GM12865 (cell line): ENCODE measurements around the gene SHOC1.
"Not testable (repeated sequence)": the region's sequence is repeated elsewhere in the genome, so short reads cannot be mapped to it uniquely, and the experiment has no call there.

Experiments
- DNase-seq: peaks from one replicate; pipeline ENCODE4 v3.0.0; 2010; ENCODE audit warnings: low read depth
- H3K4me3 ChIP-seq: 2 replicates; pipeline ENCODE4 v1.5.1; 2011; ENCODE audit warnings: mild to moderate bottlenecking, low read depth, low read length, control low read depth
- TF ChIP-seq, protein P1 (sequence below): IDR thresholded peaks from 2 replicates; pipeline ENCODE4 v1.5.1; 2011; ENCODE audit warnings: low read length, control low read depth, low read depth, inconsistent platforms; ENCODE audit not compliant: insufficient read depth; ENCODE audit errors: missing control alignments

Gene SHOC1

DNA sequence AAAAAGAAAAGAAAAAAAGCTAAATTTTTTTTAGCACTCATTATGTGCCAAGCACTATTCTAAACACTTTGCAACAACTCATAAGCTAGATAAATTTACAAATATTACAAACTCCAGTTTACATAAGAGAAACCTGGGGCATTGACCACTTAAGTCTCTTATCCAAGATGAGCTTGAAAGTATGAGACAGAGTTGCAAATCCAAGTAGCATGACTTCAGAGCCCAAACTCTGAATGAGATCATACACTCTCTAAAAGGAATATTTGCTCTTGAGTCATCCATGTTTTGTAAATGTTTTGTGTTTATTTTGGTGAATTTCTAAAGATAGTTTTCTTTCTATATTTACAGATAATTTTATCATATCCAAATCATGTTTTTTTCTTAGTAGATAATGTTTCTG lies 4.0 kb upstream of the SHOC1 start:
- no peak for DNase-seq

DNA sequence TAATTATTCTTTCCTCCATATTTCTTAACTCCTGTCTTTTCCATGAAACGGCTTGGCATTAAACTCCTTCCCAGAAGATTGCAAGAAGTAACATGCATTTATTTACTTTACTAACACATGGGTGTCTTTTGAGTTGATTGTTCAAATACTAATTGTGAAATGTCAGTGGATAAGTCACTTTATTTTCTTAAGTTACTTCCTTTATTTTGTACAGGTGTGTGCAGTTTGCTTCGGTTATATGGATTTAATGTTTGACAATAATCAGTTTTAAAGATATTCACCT lies 761 bp upstream of the SHOC1 start:
- H3K4me3 ChIP-seq, result no peak overlapping the region
- DNase-seq, result no peak
- TF ChIP-seq, protein P1, sequence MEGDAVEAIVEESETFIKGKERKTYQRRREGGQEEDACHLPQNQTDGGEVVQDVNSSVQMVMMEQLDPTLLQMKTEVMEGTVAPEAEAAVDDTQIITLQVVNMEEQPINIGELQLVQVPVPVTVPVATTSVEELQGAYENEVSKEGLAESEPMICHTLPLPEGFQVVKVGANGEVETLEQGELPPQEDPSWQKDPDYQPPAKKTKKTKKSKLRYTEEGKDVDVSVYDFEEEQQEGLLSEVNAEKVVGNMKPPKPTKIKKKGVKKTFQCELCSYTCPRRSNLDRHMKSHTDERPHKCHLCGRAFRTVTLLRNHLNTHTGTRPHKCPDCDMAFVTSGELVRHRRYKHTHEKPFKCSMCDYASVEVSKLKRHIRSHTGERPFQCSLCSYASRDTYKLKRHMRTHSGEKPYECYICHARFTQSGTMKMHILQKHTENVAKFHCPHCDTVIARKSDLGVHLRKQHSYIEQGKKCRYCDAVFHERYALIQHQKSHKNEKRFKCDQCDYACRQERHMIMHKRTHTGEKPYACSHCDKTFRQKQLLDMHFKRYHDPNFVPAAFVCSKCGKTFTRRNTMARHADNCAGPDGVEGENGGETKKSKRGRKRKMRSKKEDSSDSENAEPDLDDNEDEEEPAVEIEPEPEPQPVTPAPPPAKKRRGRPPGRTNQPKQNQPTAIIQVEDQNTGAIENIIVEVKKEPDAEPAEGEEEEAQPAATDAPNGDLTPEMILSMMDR, result no peak

More for the DNA sequence above, 4.0 kb upstream of the SHOC1 start:
- no peak overlapping the region for H3K4me3 ChIP-seq
- TF ChIP-seq, protein P1, result no peak

DNA sequence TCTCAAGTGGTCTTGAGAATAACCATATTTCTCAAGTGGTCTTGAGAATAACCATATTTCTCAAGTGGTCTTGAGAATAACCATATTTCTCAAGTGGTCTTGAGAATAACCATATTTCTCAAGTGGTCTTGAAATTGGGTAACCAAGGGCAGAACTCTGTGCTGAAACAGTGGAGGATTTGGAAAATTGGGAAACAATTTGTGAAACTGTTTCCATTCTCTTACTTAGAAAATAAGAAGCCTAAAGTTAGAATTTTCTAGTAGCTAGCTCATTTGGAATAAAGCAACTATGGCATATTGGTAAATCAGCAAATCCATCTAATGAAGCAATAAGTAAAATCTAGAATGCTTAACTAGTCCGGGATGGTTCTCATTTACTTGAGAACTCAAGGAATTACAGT lies 2.9 kb downstream of the SHOC1 start:
- not testable (repeated sequence) for H3K4me3 ChIP-seq

GRCh38 chr9:111789881-111790280 lies 4.9 kb downstream of the SHOC1 start:
- TF ChIP-seq, protein P1, result no peak
- DNase-seq, result no peak
- no peak overlapping the region for H3K4me3 ChIP-seq

More for the DNA sequence above, 2.9 kb downstream of the SHOC1 start:
- DNase-seq, result not testable (repeated sequence)

GRCh38 chr9:111783857-111784256 lies 10.9 kb downstream of the SHOC1 start:
- no peak for DNase-seq
- H3K4me3 ChIP-seq, result no peak overlapping the region
- TF ChIP-seq, protein P1, result no peak

DNA sequence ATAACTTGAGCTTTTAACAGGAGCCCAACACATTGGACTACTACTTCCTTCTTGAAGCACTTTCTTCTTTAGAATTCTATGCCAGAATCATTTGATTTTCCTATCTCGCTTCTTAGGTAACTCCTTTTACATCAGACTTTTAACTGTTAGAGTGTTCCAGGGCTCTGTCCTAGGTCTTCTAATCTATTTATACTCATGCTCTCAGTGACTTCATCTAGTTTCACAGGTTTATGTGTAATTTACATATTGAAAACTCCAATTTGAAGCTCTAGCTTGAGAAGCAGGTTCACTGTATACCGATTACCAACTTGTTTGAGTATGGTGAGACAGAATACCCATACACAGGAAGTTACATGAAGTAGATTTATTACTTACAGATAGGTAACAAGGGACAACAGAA lies 11.3 kb downstream of the SHOC1 start:
- DNase-seq, result no peak
- H3K4me3 ChIP-seq, result no peak overlapping the region
- TF ChIP-seq, protein P1, result no peak

DNA sequence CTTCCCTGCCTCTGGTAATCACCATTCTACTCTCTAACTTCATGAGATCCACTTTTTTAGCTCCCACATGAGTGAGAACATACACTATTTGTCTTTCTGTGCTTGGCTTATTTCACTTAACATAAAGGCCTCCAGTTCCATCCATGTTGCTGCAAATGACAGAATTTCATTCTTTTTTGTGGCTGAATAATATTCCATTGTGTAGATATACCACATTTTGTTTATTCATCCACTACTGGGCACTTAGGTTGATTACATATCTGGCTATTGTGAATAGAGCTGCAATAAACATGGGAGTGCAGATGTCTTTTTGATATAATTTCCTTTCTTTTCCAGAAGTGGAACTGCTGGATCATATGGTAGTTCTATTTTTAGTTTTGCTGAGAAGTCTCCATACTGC lies 28.7 kb downstream of the SHOC1 start:
- H3K4me3 ChIP-seq, result no peak overlapping the region
- TF ChIP-seq, protein P1, result no peak
- DNase-seq, result no peak

DNA sequence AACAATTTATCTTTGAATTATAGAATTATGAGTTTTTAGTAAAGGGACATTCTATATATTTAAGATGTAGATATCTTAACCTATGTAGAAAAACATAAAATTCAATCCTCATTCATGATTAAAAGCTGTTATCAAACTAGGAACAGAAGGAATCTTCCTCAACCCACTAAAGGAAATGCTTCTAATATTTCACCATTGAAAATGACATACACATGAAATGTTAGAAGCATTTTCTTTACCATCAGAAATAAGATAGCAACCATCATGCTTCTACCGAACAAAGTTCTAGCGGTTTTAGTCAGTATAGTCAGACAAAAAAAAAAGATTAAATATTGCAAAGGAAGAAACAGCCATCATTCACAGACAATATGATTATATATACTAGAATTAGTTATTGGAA lies 32.2 kb downstream of the SHOC1 start:
- TF ChIP-seq, protein P1, result no peak
- DNase-seq, result no peak

More for the DNA sequence above, 32.2 kb downstream of the SHOC1 start:
- H3K4me3 ChIP-seq, result no peak overlapping the region
